IMR-90 (cell line): ENCODE results near the gene CDV3. TPM values are rescaled to one million over a fixed set of nuclear protein-coding genes. Genes with fewer than 3 reads are reported as not detected.

Experiments used
- ATAC-seq: fragments of 200-7000 bp; cut with Tn5 transposase; 2 replicates; pipeline ENCODE4 v1.9.1; 2020; ENCODE audit warnings: low read depth, mild to moderate bottlenecking, moderate library complexity
- BruUV-seq: library from RNA; stranded (reverse); fragments of 400-500 nt; replicated peaks from 2 replicates; lab custom pipeline; 2021; lab: Mats Ljungman, UMichigan
- CTCF ChIA-PET: fragments of 300-600 bp; formaldehyde crosslinking; extraction: SDS; loops from one replicate; lab custom pipeline; 2021; ENCODE audit warnings: antibody characterized with exemption; lab: Yijun Ruan, JAX
- POLR2A ChIA-PET: fragments of 300-600 bp; sonication (Branson Sonifier 250); formaldehyde crosslinking; loops from one replicate; lab custom pipeline; 2022; ENCODE audit warnings: antibody characterized with exemption; ENCODE audit not compliant: unreplicated experiment; lab: Charles Lee
- DNase-seq: peaks from one replicate; pipeline ENCODE4 v3.0.0; 2013
- H2AFZ ChIP-seq: replicated peaks from 2 replicates; pipeline ENCODE3; 2013; ENCODE audit warnings: low read length, mild to moderate bottlenecking; ENCODE audit not compliant: poor library complexity
- H2AK5ac ChIP-seq: 2 replicates; pipeline ENCODE4 v1.6.1; 2013; ENCODE audit warnings: low read depth, low read length, inconsistent platforms
- H2AK9ac ChIP-seq: replicated peaks from 2 replicates; pipeline ENCODE3; 2013; ENCODE audit warnings: mild to moderate bottlenecking, low read depth, low read length, moderate library complexity; ENCODE audit not compliant: poor library complexity
- H2BK120ac ChIP-seq: 2 replicates; pipeline ENCODE4 v1.6.1; 2013; ENCODE audit warnings: low read depth, low read length, inconsistent platforms
- H2BK15ac ChIP-seq: 3 replicates; pipeline ENCODE4 v1.6.1; 2013; ENCODE audit warnings: low read depth, low read length, inconsistent platforms
- H2BK20ac ChIP-seq: 2 replicates; pipeline ENCODE4 v1.6.1; 2013; ENCODE audit warnings: low read depth, mild to moderate bottlenecking, inconsistent platforms, low read length, moderate library complexity
- H2BK5ac ChIP-seq: 2 replicates; pipeline ENCODE4 v1.6.1; 2013; ENCODE audit warnings: mild to moderate bottlenecking, low read depth, low read length, inconsistent platforms; ENCODE audit not compliant: poor library complexity, severe bottlenecking
- H3K14ac ChIP-seq: replicated peaks from 2 replicates; pipeline ENCODE4 v1.6.1; 2013; ENCODE audit warnings: low read depth, low read length, inconsistent platforms
- H3K18ac ChIP-seq: 2 replicates; pipeline ENCODE4 v1.6.1; 2013; ENCODE audit warnings: low read depth, low read length, control low read depth
- H3K23ac ChIP-seq: 2 replicates; pipeline ENCODE4 v1.6.1; 2013; ENCODE audit warnings: low read depth, low read length, inconsistent platforms
- H3K27ac ChIP-seq: 2 replicates; pipeline ENCODE4 v1.5.1; 2013; ENCODE audit warnings: mild to moderate bottlenecking, control low read depth, low read length; ENCODE audit not compliant: insufficient read depth
- H3K27me3 ChIP-seq: 2 replicates; pipeline ENCODE4 v1.6.1; 2013; ENCODE audit warnings: low read length; ENCODE audit not compliant: control insufficient read depth, insufficient read depth
- H3K36me3 ChIP-seq: 2 replicates; pipeline ENCODE4 v1.6.1; 2013; ENCODE audit warnings: low read length, mixed read lengths; ENCODE audit not compliant: control insufficient read depth, insufficient read depth
- H3K4ac ChIP-seq: 2 replicates; pipeline ENCODE4 v1.6.1; 2013; ENCODE audit warnings: low read depth, low read length, inconsistent platforms
- H3K4me1 ChIP-seq: 2 replicates; pipeline ENCODE4 v1.6.1; 2013; ENCODE audit warnings: low read length, mixed read lengths; ENCODE audit not compliant: control insufficient read depth, insufficient read depth
- H3K4me2 ChIP-seq: 2 replicates; pipeline ENCODE4 v1.6.1; 2013; ENCODE audit warnings: low read depth, mild to moderate bottlenecking, control low read depth, low read length, moderate library complexity
- H3K4me3 ChIP-seq: 2 replicates; pipeline ENCODE4 v1.5.1; 2013; ENCODE audit warnings: low read depth, mild to moderate bottlenecking, control low read depth, low read length, moderate library complexity; ENCODE audit not compliant: insufficient read depth
- H3K56ac ChIP-seq: 2 replicates; pipeline ENCODE4 v1.6.1; 2013; ENCODE audit warnings: low read length, inconsistent platforms; ENCODE audit not compliant: insufficient read depth; ENCODE audit errors: extremely low read depth
- H3K79me1 ChIP-seq, 2 experiments: 2 replicates each; pipeline ENCODE4 v1.6.1; 2013; ENCODE audit warnings: low read length in 2 of 2, inconsistent platforms in 1 of 2, low read depth in 1 of 2
- H3K9ac ChIP-seq: 2 replicates; pipeline ENCODE4 v1.6.1; 2013; ENCODE audit warnings: low read depth, low read length, control low read depth
- H3K9me1 ChIP-seq: 2 replicates; pipeline ENCODE4 v1.6.1; 2013; ENCODE audit warnings: low read length, inconsistent platforms; ENCODE audit not compliant: insufficient read depth
- H3K9me3 ChIP-seq: 2 replicates; pipeline ENCODE4 v1.6.1; 2013; ENCODE audit warnings: low read length; ENCODE audit not compliant: control insufficient read depth, insufficient read depth
- H4K20me1 ChIP-seq: 2 replicates; pipeline ENCODE4 v1.6.1; 2013; ENCODE audit warnings: low read length, inconsistent platforms; ENCODE audit not compliant: insufficient read depth
- H4K5ac ChIP-seq: 2 replicates; pipeline ENCODE4 v1.6.1; 2013; ENCODE audit warnings: mild to moderate bottlenecking, low read depth, low read length, control low read depth
- H4K8ac ChIP-seq, 2 experiments: 2 replicates each; pipeline ENCODE4 v1.6.1; 2013; ENCODE audit warnings: low read depth in 2 of 2, low read length in 2 of 2, control low read depth in 1 of 2, inconsistent platforms in 1 of 2
- H4K91ac ChIP-seq: 2 replicates; pipeline ENCODE4 v1.6.1; 2013; ENCODE audit warnings: low read depth, low read length, inconsistent platforms; ENCODE audit not compliant: insufficient read depth
- BHLHE40 ChIP-seq: fragments of 150-350 bp; IDR thresholded peaks from 2 replicates; pipeline ENCODE4 v1.6.1; 2016; ENCODE audit warnings: mild to moderate bottlenecking, low read depth, low read length
- CEBPB ChIP-seq: IDR thresholded peaks from 2 replicates; pipeline ENCODE4 v1.6.1; 2012; ENCODE audit warnings: low read depth, low read length, improper control_type of control experiment
- CHD1 ChIP-seq: IDR thresholded peaks from 2 replicates; pipeline ENCODE4 v1.6.1; 2012; ENCODE audit warnings: low read depth, low read length, improper control_type of control experiment
- CTCF ChIP-seq: conservative IDR thresholded peaks from 2 replicates; pipeline ENCODE4 v1.5.1; 2012; ENCODE audit warnings: mild to moderate bottlenecking, low read depth, low read length, improper control_type of control experiment
- FOS ChIP-seq: fragments of 150-350 bp; IDR thresholded peaks from 2 replicates; pipeline ENCODE4 v1.6.1; 2016; ENCODE audit warnings: low read depth, low read length
- MAZ ChIP-seq: IDR thresholded peaks from 2 replicates; pipeline ENCODE4 v1.6.1; 2012; ENCODE audit warnings: low read depth, mild to moderate bottlenecking, low read length, improper control_type of control experiment, moderate library complexity, borderline replicate concordance
- MXI1 ChIP-seq: IDR thresholded peaks from 2 replicates; pipeline ENCODE4 v1.6.1; 2012; ENCODE audit warnings: low read depth, mild to moderate bottlenecking, low read length, moderate library complexity, borderline replicate concordance
- POLR2A ChIP-seq: IDR thresholded peaks from 2 replicates; pipeline ENCODE4 v1.6.1; 2012; ENCODE audit warnings: mild to moderate bottlenecking, low read depth, low read length
- RAD21 ChIP-seq: IDR thresholded peaks from 2 replicates; pipeline ENCODE4 v1.6.1; 2012; ENCODE audit warnings: low read length, improper control_type of control experiment
- RCOR1 ChIP-seq: IDR thresholded peaks from 2 replicates; pipeline ENCODE4 v1.6.1; 2012; ENCODE audit warnings: mild to moderate bottlenecking, low read length, improper control_type of control experiment; ENCODE audit not compliant: insufficient replicate concordance
- RFX5 ChIP-seq: IDR thresholded peaks from 2 replicates; pipeline ENCODE4 v1.8.0; 2012; ENCODE audit warnings: low read depth, mild to moderate bottlenecking, low read length, moderate library complexity
- SMC3 ChIP-seq: fragments of 150-350 bp; IDR thresholded peaks from 2 replicates; pipeline ENCODE4 v1.6.1; 2016; ENCODE audit warnings: low read depth, mild to moderate bottlenecking, antibody characterized with exemption, low read length, moderate library complexity
- WGBS, 2 experiments: methylation state at CpG; one replicate each; pipeline versions ENCODE4 v1.1.5 to v1.1.7; 2013; ENCODE audit warnings: missing lambda C conversion rate in 2 of 2; ENCODE audit not compliant: insufficient read length in 1 of 2; ENCODE audit errors: extremely low coverage in 2 of 2; 5-methylcytosine and 5-hydroxymethylcytosine counted together
- dilution Hi-C: fragments of 300-500 bp; cut with HindIII; formaldehyde crosslinking; loops from one replicate; pipeline ENCODE4 v1.14.3; 2018; ENCODE audit warnings: low sequenced_read_pairs; ENCODE audit not compliant: unreplicated experiment
- in situ Hi-C: fragments of 300-500 bp; cut with MboI; formaldehyde crosslinking; loops from 3 replicates; pipeline ENCODE4 v1.14.3; 2019; ENCODE audit warnings: low sequenced_read_pairs, inconsistent platforms, mixed read lengths
- intact Hi-C: fragments of 100-400 bp; cut with micrococcal nuclease; formaldehyde crosslinking; loops from 2 replicates; pipeline ENCODE4 v1.10.0; 2022
- polyA plus RNA-seq, 3 experiments: library from polyadenylated mRNA; depleted of rRNA; stranded (reverse); fragments of >200 nt; gene quantifications; 2 replicates each; pipeline ENCODE4 v1.2.3, GENCODE V29; 2012; ENCODE audit warnings: low replicate concordance in 1 of 3
- total RNA-seq: library from RNA; depleted of rRNA; stranded (reverse); fragments of >200 nt; gene quantifications from 2 replicates; pipeline ENCODE4 v1.2.3, GENCODE V29; 2012
- TF ChIP-seq, protein P1 (sequence below): fragments of 150-350 bp; IDR thresholded peaks from 2 replicates; pipeline ENCODE4 v1.6.1; 2016; ENCODE audit warnings: low read depth, mild to moderate bottlenecking, low read length, moderate library complexity, borderline replicate concordance
- TF ChIP-seq, protein P2 (sequence below): fragments of 150-350 bp; IDR thresholded peaks from 2 replicates; pipeline ENCODE4 v1.6.1; 2017; ENCODE audit warnings: mild to moderate bottlenecking, antibody characterized with exemption, low read length, low read depth

The CDV3 gene
- total and polyA plus RNA-seq, 2 of the 4 experiments (the other 2 are of a cell fraction), result 93.6 to 120 TPM

GRCh38 chr3:133568294-133569014 is 5.0 kb upstream of the CDV3 start:
- Histone ChIP-seq H3K9me1 (peaks cover 14% of the 10 kb centered on the region), H3K4ac (peak overlapping the region; percentile 70), H3K18ac (peak overlapping the region; percentile 78; the same call in 1 of the 2 replicates), H3K14ac (peak overlapping the region; percentile 77), H4K5ac (peak overlapping the region; percentile 40; the same call in 1 of the 2 replicates), H2AK5ac (peak overlapping the region; percentile 46; the same call in 1 of the 2 replicates), H3K27ac (0 out of 2 replicates have a peak overlapping the region, but pooled peaks have one; percentile 24), H3K56ac (no peak overlapping the region), H3K9ac (no peak overlapping the region), H3K23ac (no peak overlapping the region; the same call in 1 of the 2 replicates), H2BK120ac (peak overlapping the region; percentile 71), H3K27me3 (no peaks in the 10 kb centered on the region), H4K91ac (peak overlapping the region; percentile 88; the same call in 1 of the 2 replicates), H3K4me1 (peaks cover 24% of the 10 kb centered on the region), H3K36me3 (no peaks in the 10 kb centered on the region), H3K4me2 (peak overlapping the region; percentile 22; the same call in 1 of the 2 replicates), H4K8ac (peak overlapping the region in 1 of 2 experiments; percentile 55; a peak in 1 of 4 replicates), H2BK15ac (peak overlapping the region; percentile 11; the same call in 2 of the 3 replicates), H4K20me1 (no peaks in the 10 kb centered on the region), H2AFZ (no peak overlapping the region), H3K79me1 (peaks cover 0 to 2% of the 10 kb centered on the region in 2 experiments; a peak in 2 of 4 replicates), H2BK5ac (peak overlapping the region; percentile 43), H3K4me3 (no peak overlapping the region), H2BK20ac (peak overlapping the region; percentile 90), H2AK9ac (peak overlapping the region; percentile 8), H3K9me3 (no peaks in the 10 kb centered on the region)
- ChIA-PET CTCF (interaction anchor here (1.1 kb wide), 1 partner anchor 13 kb away, joined by 4 read pairs; no protein-coding TSS in a partner anchor), POLR2A (no interaction called here)
- BruUV-seq, result no TSS peak
- no peak for ATAC-seq
- intact Hi-C loops (no loop called here), dilution Hi-C loops (no loop called here), in situ Hi-C loops (no loop called here)
- WGBS, 2 experiments, result 51% methylated on average over 5 of the region's 8 CpGs; no CpG with 5 or more reads in 1 of the 2 experiments
- peak; percentile 92 for DNase-seq
- TF ChIP-seq CHD1, result no peak
- no peak for TF ChIP-seq MAZ
- no peak for TF ChIP-seq CTCF
- TF ChIP-seq POLR2A, result no peak
- TF ChIP-seq, protein P1, sequence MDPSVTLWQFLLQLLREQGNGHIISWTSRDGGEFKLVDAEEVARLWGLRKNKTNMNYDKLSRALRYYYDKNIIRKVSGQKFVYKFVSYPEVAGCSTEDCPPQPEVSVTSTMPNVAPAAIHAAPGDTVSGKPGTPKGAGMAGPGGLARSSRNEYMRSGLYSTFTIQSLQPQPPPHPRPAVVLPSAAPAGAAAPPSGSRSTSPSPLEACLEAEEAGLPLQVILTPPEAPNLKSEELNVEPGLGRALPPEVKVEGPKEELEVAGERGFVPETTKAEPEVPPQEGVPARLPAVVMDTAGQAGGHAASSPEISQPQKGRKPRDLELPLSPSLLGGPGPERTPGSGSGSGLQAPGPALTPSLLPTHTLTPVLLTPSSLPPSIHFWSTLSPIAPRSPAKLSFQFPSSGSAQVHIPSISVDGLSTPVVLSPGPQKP, result no peak
- TF ChIP-seq MXI1, result no peak
- peak; percentile 59; the same call in 1 of the 2 replicates for TF ChIP-seq CEBPB
- TF ChIP-seq BHLHE40, result peak; percentile 73
- TF ChIP-seq, protein P2, sequence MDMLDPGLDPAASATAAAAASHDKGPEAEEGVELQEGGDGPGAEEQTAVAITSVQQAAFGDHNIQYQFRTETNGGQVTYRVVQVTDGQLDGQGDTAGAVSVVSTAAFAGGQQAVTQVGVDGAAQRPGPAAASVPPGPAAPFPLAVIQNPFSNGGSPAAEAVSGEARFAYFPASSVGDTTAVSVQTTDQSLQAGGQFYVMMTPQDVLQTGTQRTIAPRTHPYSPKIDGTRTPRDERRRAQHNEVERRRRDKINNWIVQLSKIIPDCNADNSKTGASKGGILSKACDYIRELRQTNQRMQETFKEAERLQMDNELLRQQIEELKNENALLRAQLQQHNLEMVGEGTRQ, result no peak
- peak; percentile 72 for TF ChIP-seq FOS
- no peak for TF ChIP-seq RFX5
- TF ChIP-seq RCOR1, result peak; percentile 77
- no peak for TF ChIP-seq SMC3
- TF ChIP-seq RAD21, result no peak
